Ectodermal cell (in vitro differentiated cells): Measurements from ENCODE around the gene SMYD3.

Experiments
- H3K27ac ChIP-seq: 2 replicates; pipeline ENCODE4 v1.7.0; 2013; ENCODE audit warnings: mild to moderate bottlenecking, low read depth, low read length; ENCODE audit not compliant: insufficient read depth, poor library complexity, severe bottlenecking
- H3K27me3 ChIP-seq: 2 replicates; pipeline ENCODE4 v1.7.0; 2013; ENCODE audit warnings: mild to moderate bottlenecking, low read length; ENCODE audit not compliant: insufficient read depth, control insufficient read depth, poor library complexity, severe bottlenecking
- H3K36me3 ChIP-seq: one replicate; pipeline ENCODE4 v1.7.0; 2013; ENCODE audit warnings: low read length; ENCODE audit not compliant: control insufficient read depth, insufficient read depth
- H3K4me1 ChIP-seq: one replicate; pipeline ENCODE4 v1.7.0; 2013; ENCODE audit warnings: low read length; ENCODE audit not compliant: control insufficient read depth, insufficient read depth
- H3K4me3 ChIP-seq: 2 replicates; pipeline ENCODE4 v1.7.0; 2013; ENCODE audit warnings: low read depth, low read length, control low read depth; ENCODE audit not compliant: insufficient read depth
- H3K9me3 ChIP-seq: 2 replicates; pipeline ENCODE4 v1.7.0; 2013; ENCODE audit warnings: mild to moderate bottlenecking, low read length, moderate library complexity; ENCODE audit not compliant: control insufficient read depth
- WGBS, 2 experiments: methylation state at CpG; one replicate each; pipeline ENCODE4 v1.1.7; 2013; ENCODE audit warnings: missing lambda C conversion rate in 2 of 2; 5-methylcytosine and 5-hydroxymethylcytosine counted together

SMYD3 gene

DNA sequence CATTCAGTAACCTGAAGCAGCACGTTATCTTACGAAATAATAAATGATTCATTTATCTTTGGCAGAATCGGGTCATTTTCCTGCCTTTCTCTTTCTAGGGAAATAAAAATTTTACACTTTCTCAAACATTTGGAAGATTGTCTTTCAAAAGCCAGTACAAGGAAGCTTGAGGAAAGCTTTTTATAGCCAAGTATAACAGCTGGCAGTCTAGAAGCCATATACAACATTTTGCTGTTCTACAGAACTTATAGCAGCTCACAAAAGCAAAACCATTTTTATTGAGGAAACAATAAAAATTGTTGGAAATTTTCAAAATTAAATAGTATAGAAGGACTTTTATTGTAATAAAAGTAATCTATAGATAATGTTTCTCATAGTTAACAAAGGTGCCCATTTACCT is 448.6 kb downstream of the SMYD3 start:
- 93 to 96% methylated on average over 3 of the region's 3 CpGs for WGBS, 2 experiments
- Histone ChIP-seq H3K27ac (no peak overlapping the region), H3K27me3 (no peaks in the 10 kb centered on the region), H3K9me3 (no peaks in the 10 kb centered on the region), H3K36me3 (no peaks in the 10 kb centered on the region), H3K4me3 (no peak overlapping the region), H3K4me1 (no peaks in the 10 kb centered on the region)

DNA sequence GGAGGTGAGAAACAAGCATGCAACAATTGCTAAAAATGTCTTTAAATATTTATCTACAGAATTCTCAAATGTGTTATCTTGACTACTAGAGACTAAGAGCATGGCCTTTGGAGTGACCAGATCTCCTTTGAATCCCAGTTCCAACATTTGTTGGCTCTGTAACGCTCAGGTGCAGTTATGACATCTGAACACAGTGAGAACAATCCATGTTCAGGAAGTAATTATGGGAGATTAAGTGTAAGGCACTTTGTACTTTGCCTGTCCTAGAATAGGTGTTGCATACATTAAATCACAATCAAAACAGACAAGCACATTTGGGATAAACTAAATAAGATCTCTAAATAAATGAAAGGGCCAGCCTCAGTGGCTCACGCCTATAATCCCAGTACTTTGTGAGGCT is 454.5 kb downstream of the SMYD3 start:
- Histone ChIP-seq H3K27ac (no peak overlapping the region), H3K4me3 (no peak overlapping the region), H3K36me3 (no peaks in the 10 kb centered on the region), H3K4me1 (no peaks in the 10 kb centered on the region), H3K9me3 (no peaks in the 10 kb centered on the region), H3K27me3 (no peaks in the 10 kb centered on the region)
- 92 to 98% methylated on average over 2 of the region's 2 CpGs for WGBS, 2 experiments

DNA sequence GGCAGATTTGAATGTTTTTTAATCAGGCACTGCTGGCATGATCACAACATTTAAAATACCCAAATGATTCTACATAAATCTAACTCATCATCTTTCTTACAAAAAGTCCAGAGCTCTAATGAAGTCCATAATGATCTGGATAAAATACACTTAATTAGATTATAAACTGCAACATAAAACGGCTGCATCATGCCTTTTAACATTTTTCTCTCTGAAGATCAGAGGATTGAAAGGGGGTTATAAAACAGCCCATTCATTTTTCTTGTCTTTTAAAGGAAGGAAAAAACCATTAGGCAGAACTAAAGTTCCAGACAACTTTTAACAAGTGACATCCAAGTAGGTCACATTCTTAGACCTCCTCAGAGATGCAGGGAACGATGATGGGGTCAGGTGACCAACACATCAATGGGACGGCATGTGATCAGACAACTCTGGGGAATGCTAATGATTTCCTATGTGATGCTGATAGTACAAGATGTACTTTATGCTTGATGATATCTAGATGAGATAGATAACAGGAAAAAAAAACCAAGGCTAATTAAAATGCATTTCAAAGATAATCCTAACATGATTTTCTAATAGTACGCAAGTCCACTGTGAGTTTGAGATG is 455.1 kb downstream of the SMYD3 start:
- no peaks in the 10 kb centered on the region for H3K27me3 ChIP-seq
- H3K4me1 ChIP-seq, result no peaks in the 10 kb centered on the region
- no peak overlapping the region for H3K27ac ChIP-seq
- no peaks in the 10 kb centered on the region for H3K36me3 ChIP-seq
- no peaks in the 10 kb centered on the region for H3K9me3 ChIP-seq
- WGBS, 2 experiments, result 88 to 93% methylated on average over 2 to 3 of the region's 4 CpGs
- no peak overlapping the region for H3K4me3 ChIP-seq

DNA sequence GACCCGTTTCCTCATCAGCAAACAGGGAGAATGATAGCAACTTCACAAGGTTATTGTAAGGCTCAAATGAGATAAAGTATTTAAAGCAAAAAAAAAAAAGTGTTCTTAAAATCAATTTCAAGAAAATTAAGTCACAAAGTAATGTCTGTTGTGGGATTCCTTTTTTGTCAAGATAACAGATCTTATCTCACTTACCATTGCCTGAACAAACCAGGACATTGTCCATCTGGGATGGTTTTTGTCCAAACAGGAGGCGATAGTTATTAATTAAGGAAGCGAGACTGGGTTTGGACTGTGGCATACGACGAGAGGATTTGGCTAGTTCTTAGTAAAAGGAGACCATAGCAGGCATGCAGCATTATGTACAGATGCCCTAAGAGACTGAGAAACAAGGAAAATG is 458.4 kb downstream of the SMYD3 start:
- 96 to 98% methylated on average over 5 of the region's 5 CpGs for WGBS, 2 experiments
- H3K4me3 ChIP-seq, result no peak overlapping the region
- no peaks in the 10 kb centered on the region for H3K9me3 ChIP-seq
- no peak overlapping the region for H3K27ac ChIP-seq
- H3K36me3 ChIP-seq, result no peaks in the 10 kb centered on the region
- no peaks in the 10 kb centered on the region for H3K27me3 ChIP-seq
- no peaks in the 10 kb centered on the region for H3K4me1 ChIP-seq

DNA sequence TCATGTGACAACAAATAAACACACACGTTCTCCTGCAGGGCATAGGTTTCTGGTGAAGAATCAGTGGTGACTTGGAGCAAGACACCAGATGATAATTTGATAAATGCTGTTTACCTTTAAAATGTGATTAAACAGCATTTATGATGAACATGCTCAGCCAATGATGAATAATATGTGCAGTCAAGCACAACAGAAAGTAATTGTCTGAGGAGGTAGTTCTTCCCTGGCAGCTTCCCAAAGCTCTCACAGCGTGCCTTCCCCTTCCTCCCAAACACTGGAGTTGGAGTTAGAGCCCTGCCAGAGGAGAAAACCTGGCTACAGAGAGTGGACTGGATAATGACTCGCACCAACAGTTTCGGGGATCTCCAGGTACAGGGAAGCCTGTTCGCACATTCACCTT is 463.5 kb downstream of the SMYD3 start:
- Histone ChIP-seq H3K27ac (no peak overlapping the region), H3K27me3 (no peaks in the 10 kb centered on the region), H3K9me3 (no peaks in the 10 kb centered on the region), H3K4me3 (no peak overlapping the region), H3K36me3 (no peaks in the 10 kb centered on the region), H3K4me1 (no peaks in the 10 kb centered on the region)
- WGBS, 2 experiments, result 83 to 87% methylated on average over 5 of the region's 5 CpGs

DNA sequence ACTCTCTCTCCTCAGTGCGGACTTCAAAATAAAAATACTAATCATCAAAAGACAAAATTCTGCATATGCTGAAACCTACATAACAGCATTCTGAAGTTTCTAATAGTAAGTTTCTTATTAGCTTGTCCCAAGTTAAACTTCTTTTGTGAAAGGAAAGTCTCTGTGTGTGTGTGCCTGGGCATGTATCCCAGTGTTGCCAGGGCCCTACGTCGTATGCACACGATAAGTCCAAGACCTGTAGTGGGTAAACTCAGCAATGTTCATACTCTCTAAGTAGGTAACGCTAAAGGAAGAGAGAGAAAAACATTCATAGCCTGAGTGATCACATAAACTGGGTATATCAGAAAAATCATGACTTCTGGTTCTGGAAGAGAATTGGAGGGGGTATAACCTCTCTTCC is 465.7 kb downstream of the SMYD3 start:
- no peaks in the 10 kb centered on the region for H3K9me3 ChIP-seq
- WGBS, 2 experiments, result 91 to 96% methylated on average over 5 of the region's 5 CpGs
- H3K4me1 ChIP-seq, result no peaks in the 10 kb centered on the region
- H3K27me3 ChIP-seq, result no peaks in the 10 kb centered on the region
- no peak overlapping the region for H3K4me3 ChIP-seq
- no peak overlapping the region for H3K27ac ChIP-seq
- H3K36me3 ChIP-seq, result no peaks in the 10 kb centered on the region

DNA sequence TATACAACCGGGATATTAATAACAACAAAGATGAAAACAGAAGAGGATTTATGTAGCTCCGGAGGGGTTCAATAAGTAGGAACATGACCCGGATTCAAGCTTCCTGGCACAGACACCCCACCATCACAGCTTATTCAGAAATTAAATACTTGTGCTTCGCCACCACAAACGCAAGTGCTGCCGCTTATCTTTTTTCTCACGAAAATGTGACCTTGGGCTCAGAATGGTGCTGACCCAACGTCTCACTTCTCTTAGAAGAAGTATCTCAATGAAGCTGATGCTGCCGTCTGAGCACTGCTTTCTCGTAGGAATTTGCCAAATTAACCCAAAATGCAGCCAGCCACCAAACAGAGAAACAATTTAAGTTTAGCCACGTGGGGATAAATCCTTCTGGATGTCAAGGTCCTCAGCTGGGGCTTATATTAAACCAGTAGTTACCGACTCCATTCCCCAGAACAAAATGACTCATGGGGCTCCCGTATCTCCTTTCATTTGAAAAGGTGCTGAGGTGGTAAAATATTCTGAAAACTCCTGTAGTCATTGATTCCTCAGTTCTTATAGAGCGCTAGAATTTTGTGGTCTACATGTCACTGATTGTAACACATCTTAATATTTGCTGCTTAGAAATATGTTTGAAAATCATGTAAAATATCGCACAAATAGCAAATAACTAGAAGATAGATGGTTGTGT is 466.7 kb downstream of the SMYD3 start:
- WGBS, 2 experiments, result 93 to 95% methylated on average over 12 to 14 of the region's 15 CpGs
- Histone ChIP-seq H3K9me3 (no peaks in the 10 kb centered on the region), H3K4me3 (no peak overlapping the region), H3K27me3 (no peaks in the 10 kb centered on the region), H3K36me3 (no peaks in the 10 kb centered on the region), H3K27ac (no peak overlapping the region), H3K4me1 (no peaks in the 10 kb centered on the region)

DNA sequence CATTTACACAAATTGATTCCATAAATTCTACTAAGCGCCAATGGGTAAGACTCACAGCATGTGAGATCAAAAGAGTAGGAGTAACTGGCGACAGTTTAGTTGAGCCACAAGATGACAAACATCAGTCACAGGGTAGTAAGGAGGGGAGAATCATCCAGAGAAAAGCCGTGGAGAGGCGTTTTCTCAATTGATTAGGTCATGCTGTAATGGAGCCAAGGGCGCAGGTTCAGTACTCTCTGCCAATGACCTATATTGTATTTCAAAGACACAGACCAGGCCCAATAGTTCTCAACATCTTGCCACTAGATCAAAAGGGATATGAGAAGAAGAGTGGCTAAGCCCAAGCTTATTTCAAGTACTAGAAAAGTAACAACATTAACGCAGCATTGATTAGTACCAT is 467.5 kb downstream of the SMYD3 start:
- Histone ChIP-seq H3K4me1 (no peaks in the 10 kb centered on the region), H3K27me3 (no peaks in the 10 kb centered on the region), H3K27ac (no peak overlapping the region), H3K9me3 (no peaks in the 10 kb centered on the region), H3K4me3 (no peak overlapping the region), H3K36me3 (no peaks in the 10 kb centered on the region)
- WGBS, 2 experiments, result 91 to 95% methylated on average over 6 of the region's 6 CpGs

DNA sequence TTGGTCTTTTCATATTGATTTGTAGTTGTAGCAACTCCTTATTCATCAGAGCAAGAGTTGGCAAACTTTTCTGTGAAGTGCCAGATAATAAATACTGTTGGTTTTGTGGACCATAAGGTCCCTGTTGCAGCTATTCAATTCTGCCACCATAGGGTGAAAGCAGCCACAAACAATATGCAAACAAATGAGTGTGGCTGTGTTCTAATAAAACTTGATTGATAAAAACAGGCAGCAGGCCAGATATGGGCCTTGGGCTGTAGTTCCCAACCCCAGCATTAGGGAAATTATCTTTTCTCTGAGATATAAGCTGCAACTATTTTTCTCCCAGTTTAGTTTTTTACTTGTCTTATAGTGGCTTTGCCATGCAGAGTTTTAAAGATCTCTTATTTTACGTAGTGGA is 469.2 kb downstream of the SMYD3 start:
- 90 to 100% methylated on average over 1 of the region's 1 CpG for WGBS, 2 experiments
- no peaks in the 10 kb centered on the region for H3K9me3 ChIP-seq
- no peak overlapping the region for H3K27ac ChIP-seq
- no peaks in the 10 kb centered on the region for H3K27me3 ChIP-seq
- no peaks in the 10 kb centered on the region for H3K4me1 ChIP-seq
- no peaks in the 10 kb centered on the region for H3K36me3 ChIP-seq
- no peak overlapping the region for H3K4me3 ChIP-seq

DNA sequence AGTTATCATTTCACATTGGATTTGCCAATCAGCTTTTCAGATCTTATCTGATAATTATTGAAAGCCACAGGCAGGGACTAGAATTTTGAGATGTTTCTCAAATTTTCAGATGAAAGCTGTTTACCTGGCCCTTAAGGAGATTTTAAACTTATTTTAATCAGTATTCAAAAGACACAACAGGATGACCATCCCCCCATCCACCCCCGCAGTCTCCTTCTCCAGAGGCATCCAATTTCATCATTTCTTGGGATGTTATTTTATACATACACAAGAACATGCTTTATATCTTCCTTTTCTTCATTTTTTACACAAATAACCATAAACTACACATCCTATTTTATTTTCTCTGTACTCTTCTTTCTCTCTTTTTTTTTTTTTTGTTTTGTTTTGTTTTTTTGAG is 470.9 kb downstream of the SMYD3 start:
- Histone ChIP-seq H3K27me3 (no peaks in the 10 kb centered on the region), H3K9me3 (no peaks in the 10 kb centered on the region), H3K27ac (no peak overlapping the region), H3K36me3 (no peaks in the 10 kb centered on the region), H3K4me1 (no peaks in the 10 kb centered on the region), H3K4me3 (no peak overlapping the region)
- 97 to 100% methylated on average over 1 of the region's 1 CpG for WGBS, 2 experiments
